Measurements from ENCODE around the gene CDH4.

- TF ChIP-seq CTCF (IDR thresholded peaks at IDR 0.05; ENCODE audit: borderline replicate concordance, extremely low read depth, low read length, poor library complexity, severe bottlenecking), result no peak
- no peak for TF ChIP-seq EZH2 (IDR thresholded peaks at IDR 0.05; ENCODE audit: borderline replicate concordance, low read depth, low read length, severe bottlenecking)
Measured at GRCh38 chr20:61694682-61695081, 442.6 kb downstream of the CDH4 start.
